ENCODE results near the gene RTTN. TPM values are rescaled to one million over a fixed set of nuclear protein-coding genes. Genes with fewer than 3 reads are reported as not detected.

The RTTN gene
- total and polyA plus RNA-seq, 2 experiments from 2014 or later = 7.2 to 31.0 TPM

DNA sequence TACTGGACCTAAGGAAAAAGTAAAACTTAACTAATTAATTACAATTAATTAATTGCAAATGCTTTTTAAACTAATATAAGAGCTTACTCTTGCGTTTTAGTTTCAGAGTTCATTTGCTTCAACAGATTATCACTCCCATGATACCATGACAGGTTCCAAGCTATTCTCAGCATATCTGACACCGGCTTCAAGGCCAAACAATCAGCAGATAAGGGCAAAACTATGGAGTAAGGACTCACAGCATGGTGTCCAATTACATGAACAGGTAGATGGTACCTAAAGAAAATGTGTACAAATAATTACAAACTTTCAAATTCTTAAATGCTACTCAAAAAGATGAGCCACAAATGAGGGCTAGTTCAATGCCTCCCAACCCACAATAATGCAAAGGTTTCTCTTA is 77.2 kb downstream of the RTTN start (continued):
- TF ChIP-seq, protein P1, sequence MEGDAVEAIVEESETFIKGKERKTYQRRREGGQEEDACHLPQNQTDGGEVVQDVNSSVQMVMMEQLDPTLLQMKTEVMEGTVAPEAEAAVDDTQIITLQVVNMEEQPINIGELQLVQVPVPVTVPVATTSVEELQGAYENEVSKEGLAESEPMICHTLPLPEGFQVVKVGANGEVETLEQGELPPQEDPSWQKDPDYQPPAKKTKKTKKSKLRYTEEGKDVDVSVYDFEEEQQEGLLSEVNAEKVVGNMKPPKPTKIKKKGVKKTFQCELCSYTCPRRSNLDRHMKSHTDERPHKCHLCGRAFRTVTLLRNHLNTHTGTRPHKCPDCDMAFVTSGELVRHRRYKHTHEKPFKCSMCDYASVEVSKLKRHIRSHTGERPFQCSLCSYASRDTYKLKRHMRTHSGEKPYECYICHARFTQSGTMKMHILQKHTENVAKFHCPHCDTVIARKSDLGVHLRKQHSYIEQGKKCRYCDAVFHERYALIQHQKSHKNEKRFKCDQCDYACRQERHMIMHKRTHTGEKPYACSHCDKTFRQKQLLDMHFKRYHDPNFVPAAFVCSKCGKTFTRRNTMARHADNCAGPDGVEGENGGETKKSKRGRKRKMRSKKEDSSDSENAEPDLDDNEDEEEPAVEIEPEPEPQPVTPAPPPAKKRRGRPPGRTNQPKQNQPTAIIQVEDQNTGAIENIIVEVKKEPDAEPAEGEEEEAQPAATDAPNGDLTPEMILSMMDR (conservative IDR thresholded peaks at IDR 0.05; ENCODE audit: low read depth in 2 of 2) = no peak

- H4K20me1 ChIP-seq (replicated peaks; ENCODE audit: insufficient read depth) = no peaks in the 10 kb centered on the region
- no peaks in the 10 kb centered on the region for H3K36me3 Mint-ChIP-seq (ENCODE audit: low read depth)
- H3K4me2 ChIP-seq = no peak overlapping the region
- peaks cover 2% of the 10 kb centered on the region; the same call in 1 of the 3 replicates for H3K4me1 Mint-ChIP-seq
- TF ChIP-seq STAT1 (IDR thresholded peaks at IDR 0.05; ENCODE audit: unreplicated experiment) = no peak
- TF ChIP-seq, protein P2, sequence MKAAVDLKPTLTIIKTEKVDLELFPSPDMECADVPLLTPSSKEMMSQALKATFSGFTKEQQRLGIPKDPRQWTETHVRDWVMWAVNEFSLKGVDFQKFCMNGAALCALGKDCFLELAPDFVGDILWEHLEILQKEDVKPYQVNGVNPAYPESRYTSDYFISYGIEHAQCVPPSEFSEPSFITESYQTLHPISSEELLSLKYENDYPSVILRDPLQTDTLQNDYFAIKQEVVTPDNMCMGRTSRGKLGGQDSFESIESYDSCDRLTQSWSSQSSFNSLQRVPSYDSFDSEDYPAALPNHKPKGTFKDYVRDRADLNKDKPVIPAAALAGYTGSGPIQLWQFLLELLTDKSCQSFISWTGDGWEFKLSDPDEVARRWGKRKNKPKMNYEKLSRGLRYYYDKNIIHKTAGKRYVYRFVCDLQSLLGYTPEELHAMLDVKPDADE (IDR thresholded peaks at IDR 0.05) = no peak
- TF ChIP-seq EZH2 (IDR thresholded peaks at IDR 0.05; ENCODE audit: low read depth, unreplicated experiment) = no peak
- TF ChIP-seq ZNF114 (CRISPR knock-in tag; IDR thresholded peaks at IDR 0.05) = no peak
- TF ChIP-seq EZH2phosphoT487 (IDR thresholded peaks at IDR 0.05; ENCODE audit: unreplicated experiment) = no peak
- TF ChIP-seq, protein P1 (conservative IDR thresholded peaks at IDR 0.05; ENCODE audit: low read depth in 2 of 2) = no peak
- no peak for TF ChIP-seq POLR2AphosphoS5 (IDR thresholded peaks at IDR 0.05; ENCODE audit: low read depth)
- no peak for TF ChIP-seq ZNF331 (CRISPR knock-in tag; IDR thresholded peaks at IDR 0.05; ENCODE audit: low read depth)
- no peak for TF ChIP-seq REST (IDR thresholded peaks at IDR 0.05; ENCODE audit: unreplicated experiment)
- no peak for TF ChIP-seq NANOG (IDR thresholded peaks at IDR 0.05; ENCODE audit: borderline replicate concordance)
- ATAC-seq = no peak
- no peak overlapping the region for H3K4me3 ChIP-seq
- DNase-seq (ENCODE audit: low spot score) = no peak
- H3K27ac Mint-ChIP-seq = no peak overlapping the region
- H3K4me1 ChIP-seq (ENCODE audit: insufficient read depth) = no peaks in the 10 kb centered on the region
- no peak overlapping the region for H3K27ac ChIP-seq (ENCODE audit: low read depth)
- no peaks in the 10 kb centered on the region for H3K9me3 Mint-ChIP-seq
- H3F3A ChIP-seq (replicated peaks; ENCODE audit: low read depth) = no peaks in the 10 kb centered on the region
- no peak overlapping the region for H3K4me3 Mint-ChIP-seq
- no peaks in the 10 kb centered on the region for H3K9me2 ChIP-seq (ENCODE audit: insufficient read depth)
- H2AFZ ChIP-seq = no peak overlapping the region
- no peaks in the 10 kb centered on the region for H3K27me3 Mint-ChIP-seq (ENCODE audit: insufficient read depth, low read depth, poor library complexity)
- no peaks in the 10 kb centered on the region for H3K36me3 ChIP-seq (ENCODE audit: insufficient read depth)
- no peaks in the 10 kb centered on the region for H3K27me3 ChIP-seq (ENCODE audit: insufficient read depth)
- no peaks in the 10 kb centered on the region for H3K79me2 ChIP-seq (replicated peaks; ENCODE audit: insufficient read depth)
Observed at GRCh38 chr18:70127359-70127758, 78.1 kb downstream of the RTTN start.

Data from GM23338 (cell line).